Measurements from ENCODE around the gene SELENOP.

DNA sequence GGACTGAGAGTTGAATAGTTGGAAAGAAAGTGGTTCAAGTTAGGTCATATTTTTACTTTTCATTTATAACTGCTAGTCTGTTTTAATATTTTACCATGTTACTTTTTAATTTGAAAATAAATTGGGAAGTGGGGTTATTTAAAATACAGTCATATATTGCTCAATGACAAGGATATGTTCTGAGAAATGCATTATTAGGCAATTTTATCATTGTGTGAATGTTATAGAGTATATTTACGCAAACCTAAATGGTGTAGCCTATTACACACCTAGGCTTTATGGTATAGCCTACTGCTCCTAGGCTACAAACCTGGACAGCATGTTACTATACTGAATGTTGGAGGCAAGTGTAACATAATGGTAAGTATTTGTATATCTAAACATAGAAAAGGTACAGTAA is 49.9 kb downstream of the SELENOP start:
- TF ChIP-seq GATA3 (IDR thresholded peaks at IDR 0.05; ENCODE audit: low read depth, low read length) (no peak), GATA2 (IDR thresholded peaks at IDR 0.05; ENCODE audit: low read depth, low read length) (no peak)
